D721Med (cell line): ENCODE measurements around the gene KCNIP3.

Experiments used
- DNase-seq: peaks from one replicate; pipeline ENCODE4 v3.0.0; 2011; ENCODE audit warnings: low spot score; ENCODE audit not compliant: insufficient read length
- FAIRE-seq: peaks from 2 replicates; lab custom pipeline; 2011; peaks lifted over from hg19 to GRCh38; lab: Jason Lieb, UNC
- TF ChIP-seq, protein P1 (sequence below): IDR thresholded peaks from 2 replicates; pipeline ENCODE4 v1.5.1; 2012; ENCODE audit warnings: mild to moderate bottlenecking, control low read depth; ENCODE audit not compliant: insufficient read depth; ENCODE audit errors: missing control alignments

Gene KCNIP3

DNA sequence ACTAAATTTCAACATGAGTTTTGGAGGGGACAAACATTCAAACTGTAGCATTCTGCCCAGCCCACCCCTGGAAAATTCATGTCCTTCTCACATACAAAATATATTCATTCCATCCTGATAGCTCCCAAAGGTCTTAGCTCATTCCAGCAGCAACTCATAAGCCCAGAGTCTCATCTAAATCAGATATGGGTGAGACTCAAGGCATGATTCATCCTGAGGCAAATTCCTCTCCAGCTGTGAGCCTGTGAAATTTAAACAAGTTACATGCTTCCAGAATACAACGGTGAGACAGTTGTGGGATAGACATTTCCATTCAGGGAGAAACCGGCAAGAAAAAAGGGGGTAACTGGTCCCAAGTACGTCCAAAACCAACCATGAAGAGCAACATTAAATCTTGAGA lies 61.9 kb downstream of the KCNIP3 start:
- TF ChIP-seq, protein P1, sequence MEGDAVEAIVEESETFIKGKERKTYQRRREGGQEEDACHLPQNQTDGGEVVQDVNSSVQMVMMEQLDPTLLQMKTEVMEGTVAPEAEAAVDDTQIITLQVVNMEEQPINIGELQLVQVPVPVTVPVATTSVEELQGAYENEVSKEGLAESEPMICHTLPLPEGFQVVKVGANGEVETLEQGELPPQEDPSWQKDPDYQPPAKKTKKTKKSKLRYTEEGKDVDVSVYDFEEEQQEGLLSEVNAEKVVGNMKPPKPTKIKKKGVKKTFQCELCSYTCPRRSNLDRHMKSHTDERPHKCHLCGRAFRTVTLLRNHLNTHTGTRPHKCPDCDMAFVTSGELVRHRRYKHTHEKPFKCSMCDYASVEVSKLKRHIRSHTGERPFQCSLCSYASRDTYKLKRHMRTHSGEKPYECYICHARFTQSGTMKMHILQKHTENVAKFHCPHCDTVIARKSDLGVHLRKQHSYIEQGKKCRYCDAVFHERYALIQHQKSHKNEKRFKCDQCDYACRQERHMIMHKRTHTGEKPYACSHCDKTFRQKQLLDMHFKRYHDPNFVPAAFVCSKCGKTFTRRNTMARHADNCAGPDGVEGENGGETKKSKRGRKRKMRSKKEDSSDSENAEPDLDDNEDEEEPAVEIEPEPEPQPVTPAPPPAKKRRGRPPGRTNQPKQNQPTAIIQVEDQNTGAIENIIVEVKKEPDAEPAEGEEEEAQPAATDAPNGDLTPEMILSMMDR: no peak
- FAIRE-seq: no peak
- no peak for DNase-seq

DNA sequence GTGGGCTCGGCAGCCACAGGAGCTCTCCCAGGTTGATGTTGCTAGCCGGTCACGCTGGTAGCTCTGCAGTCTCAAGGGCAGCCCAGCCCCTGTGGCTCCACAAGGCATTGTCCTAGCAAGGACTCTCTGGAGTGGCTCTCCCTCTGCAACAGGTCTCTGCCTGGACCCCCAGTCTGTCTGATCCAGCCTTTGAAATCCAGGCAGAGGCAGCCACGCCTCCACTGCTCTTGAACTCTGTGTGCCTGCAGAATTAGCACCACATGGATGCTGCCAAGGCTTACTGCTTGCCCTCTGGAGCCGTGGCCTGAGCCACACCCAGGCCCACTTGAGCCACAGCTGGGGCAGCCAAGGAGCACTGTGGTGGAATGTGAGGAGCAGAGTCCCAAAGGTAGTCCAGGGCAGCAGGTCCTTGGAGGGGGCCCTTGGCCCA lies 62.4 kb downstream of the KCNIP3 start:
- DNase-seq: no peak
- TF ChIP-seq, protein P1: no peak
- no peak for FAIRE-seq

DNA sequence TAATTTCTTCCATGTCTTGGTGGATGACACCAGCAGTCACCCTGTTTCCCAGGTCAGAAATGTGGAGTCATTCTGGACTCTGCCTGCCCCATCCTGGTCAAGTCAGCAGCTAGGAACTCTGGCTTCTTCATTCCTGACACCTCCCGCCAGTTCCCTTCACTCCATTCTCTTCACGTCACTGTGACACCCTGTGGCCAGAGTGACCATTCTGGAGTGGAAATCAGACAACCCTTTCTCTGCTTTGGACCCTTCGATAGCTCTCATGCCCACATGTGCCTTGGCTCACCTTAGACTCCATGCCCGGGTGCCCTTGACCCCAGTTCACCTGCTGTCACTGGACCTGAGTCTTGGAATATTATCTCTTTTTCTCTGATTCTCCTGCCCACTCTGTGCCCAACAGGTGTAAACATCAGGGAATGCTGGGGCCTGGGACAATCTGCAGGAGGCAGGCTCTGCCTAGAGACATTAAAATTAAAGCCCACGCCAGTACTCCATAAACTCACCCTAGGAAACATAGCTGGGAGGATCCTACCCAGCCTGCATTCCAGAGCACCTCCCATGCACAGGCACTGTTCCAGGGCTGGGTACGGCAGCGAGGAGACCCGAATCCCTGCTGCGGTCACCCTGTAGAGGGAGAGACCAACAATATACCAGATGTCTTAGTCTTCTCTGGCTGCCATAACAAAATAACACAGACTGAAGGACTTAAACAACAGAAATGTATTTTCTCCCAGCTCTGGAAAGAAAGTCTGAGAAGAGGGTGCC lies 64.3 kb downstream of the KCNIP3 start:
- DNase-seq: no peak
- FAIRE-seq: no peak
- TF ChIP-seq, protein P1: no peak

DNA sequence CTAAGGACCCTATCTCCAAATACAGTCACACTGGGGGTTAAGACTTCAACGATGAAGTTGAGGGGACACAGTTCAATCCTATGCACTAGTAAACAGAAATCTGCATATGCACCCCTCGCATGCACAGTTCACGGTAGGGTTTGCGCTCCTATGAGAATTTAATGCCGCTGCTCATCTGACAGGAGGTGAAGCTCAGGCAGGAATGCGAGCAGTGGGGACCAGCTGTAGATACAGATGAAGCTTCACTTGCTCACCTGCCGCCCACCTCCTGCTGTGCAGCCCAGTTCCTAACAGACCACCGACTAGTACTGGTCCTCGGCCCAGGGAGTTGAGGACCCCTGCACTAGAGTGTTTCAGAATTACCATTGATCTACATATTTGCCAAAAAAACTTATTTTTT lies 65.3 kb downstream of the KCNIP3 start:
- TF ChIP-seq, protein P1: no peak
- DNase-seq: no peak
- no peak for FAIRE-seq

DNA sequence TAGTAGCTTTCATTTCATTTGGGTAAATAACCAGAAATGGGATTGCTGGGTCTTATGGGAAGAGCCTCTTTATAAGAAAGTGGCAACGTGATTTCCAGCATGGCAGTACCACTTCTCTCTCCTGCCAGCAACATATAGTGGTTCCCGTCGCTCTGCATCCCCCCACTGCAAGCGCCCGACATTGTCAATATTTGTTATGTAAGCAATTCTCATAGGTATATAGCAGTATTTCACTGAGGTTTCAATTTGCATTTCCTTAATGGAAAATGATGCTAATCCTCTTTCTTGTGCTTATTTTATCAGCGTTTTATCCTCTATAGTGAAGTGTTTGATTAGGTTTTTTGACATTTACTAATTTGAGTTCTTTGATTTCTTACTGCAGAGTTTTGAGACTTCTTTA lies 69.4 kb downstream of the KCNIP3 start:
- FAIRE-seq (no peak), DNase-seq (no peak)
- TF ChIP-seq, protein P1: no peak

DNA sequence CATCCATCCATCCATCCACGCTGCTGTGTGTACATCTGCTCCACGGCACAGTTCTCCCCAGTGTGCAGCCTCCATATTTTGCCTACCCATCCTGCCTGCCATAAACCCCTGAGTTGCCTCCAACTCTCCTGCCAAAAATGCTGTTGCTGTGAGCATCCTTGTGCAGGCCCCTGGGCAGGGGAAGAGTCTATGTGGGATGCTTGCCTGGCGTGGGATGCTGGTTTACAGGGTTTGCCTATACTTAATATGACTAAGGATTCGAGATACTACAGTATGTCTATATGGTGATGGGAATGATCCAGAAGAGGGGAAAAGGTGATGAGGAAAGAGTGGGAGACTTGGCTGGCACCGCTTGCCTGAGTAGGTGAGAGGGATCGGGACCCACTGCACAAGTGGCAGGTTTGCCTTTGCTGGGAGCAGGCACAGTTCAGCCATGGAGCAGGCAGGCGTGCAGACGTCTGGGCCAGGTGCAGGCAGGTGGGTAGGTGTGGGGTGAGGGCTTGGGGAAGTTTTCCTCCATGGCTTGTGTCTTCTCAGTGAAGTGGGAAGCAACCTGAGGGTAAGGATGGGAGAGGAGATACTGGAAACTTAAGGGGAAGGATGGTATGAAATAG lies 75.2 kb downstream of the KCNIP3 start:
- FAIRE-seq (no peak), DNase-seq (no peak)
- TF ChIP-seq, protein P1: no peak

DNA sequence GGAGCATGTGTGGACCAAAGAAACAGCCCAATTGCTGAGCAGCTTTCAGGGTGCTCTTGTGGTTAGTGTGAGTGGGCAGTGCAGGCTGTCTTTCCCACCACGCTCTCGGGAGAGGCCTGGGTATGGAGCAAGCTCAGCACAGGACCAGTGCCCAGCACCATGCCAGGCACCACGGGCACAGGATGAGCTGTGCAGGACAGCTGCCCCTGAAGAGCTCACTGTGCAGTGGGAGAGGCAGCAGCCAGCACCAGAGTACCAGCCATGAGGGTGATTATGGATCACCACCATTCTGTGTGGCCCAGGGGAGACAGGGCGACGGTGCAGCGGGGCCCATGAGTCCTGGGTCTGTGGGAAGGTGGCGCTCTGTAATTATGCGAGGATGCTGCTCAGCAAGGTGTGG lies 75.7 kb downstream of the KCNIP3 start:
- TF ChIP-seq, protein P1: no peak
- DNase-seq (no peak), FAIRE-seq (no peak)
